ENCODE measurements around the gene PACS2. TPM values are rescaled to one million over a fixed set of nuclear protein-coding genes. Genes with fewer than 3 reads are reported as not detected.
A peak's percentile ranks its signal among the peaks of the same experiment; 100 is the strongest.

The PACS2 gene
- total RNA-seq (80.1 and 86.3 TPM in 2 replicates), polyA plus RNA-seq (52.6 and 52.7 TPM in 2 replicates), polyA minus RNA-seq (36.0 and 66.4 TPM in 2 replicates), Bru-seq, nascent RNA (percentile 50 among the genes with signal in this experiment), BruChase-seq, experiment 1, labeled RNA remaining after a 6-hour chase (percentile 71 among the genes with signal in this experiment), BruChase-seq, experiment 2, labeled RNA remaining after a 2-hour chase (percentile 63 among the genes with signal in this experiment)
- 31.1 and 47.8 TPM in 2 replicates for polyA plus RNA-seq (2011; cell fraction: cytosol; rRNA removed)
- 192 and 247 TPM in 2 replicates for polyA plus RNA-seq (2011; cell fraction: nucleus; rRNA removed)
- polyA plus RNA-seq (2012), result 36.5 and 56.0 TPM in 2 replicates
- polyA minus RNA-seq (2011; cell fraction: cytosol; rRNA and poly(A)+ RNA removed), result 14.6 TPM
- 53.1 and 93.3 TPM in 2 replicates for polyA minus RNA-seq (2011; cell fraction: nucleus; rRNA and poly(A)+ RNA removed)
- long read RNA-seq, transcript PACS2-201 (24 exons, 3,708 nt), result major isoform, 69 of 154 reads
- long read RNA-seq, partial matches to known transcripts, result 33 of 154 reads
- long read RNA-seq, other reads (novel, unspliced or antisense), result 51 of 154 reads

DNA sequence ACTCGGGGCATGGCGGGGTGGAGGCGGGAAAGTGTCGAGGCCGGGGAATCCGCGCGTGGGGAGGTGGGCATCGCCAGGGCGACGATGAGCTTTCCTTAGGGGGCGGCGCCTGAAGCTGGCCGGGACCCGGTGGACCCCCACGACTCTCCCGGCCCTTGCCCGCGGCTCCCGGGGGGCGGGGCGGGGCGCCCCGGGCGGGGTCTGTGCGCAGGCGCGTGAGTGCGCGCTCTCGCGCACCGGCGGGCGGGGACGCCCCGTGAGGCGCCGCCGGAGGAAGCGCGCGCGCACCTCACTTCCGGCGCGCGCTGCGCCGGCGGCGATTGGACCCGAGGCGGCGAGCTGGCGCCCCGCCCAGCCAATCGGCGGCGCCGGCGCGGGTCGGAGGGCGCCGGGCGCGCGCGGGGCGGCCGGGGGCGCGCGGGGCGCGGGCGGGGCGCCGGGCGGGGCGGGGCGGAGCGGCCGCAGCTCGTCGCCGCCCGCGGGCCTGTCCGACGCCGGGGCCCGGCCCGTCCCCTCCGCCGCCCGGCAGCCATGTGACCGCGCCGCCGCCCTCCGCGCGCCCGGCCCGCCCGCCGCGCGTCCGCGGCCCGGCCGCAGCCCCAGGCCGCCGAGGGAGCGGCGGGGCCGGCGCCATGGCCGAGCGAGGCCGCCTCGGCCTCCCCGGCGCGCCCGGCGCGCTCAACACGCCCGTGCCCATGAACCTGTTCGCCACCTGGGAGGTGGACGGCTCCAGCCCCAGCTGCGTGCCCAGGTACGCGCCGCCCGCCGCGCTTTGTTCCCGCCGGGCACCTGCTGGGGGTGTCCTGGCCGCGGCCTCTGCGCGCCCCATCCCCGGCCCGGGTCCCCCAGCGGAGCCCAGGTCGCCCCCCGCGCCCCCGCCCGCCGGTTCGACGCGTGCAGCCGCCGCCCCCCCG is at the start of gene PACS2:
TSS of gene PACS2 (plus strand) at position 462 of the 914 bp plus-strand sequence. CDS start at position 633, 171 bp downstream.
- no peaks in the 10 kb centered on the region for H4K20me1 ChIP-seq (replicated peaks; ENCODE audit: control insufficient read depth, extremely low read depth, insufficient read depth, low read length)
- FAIRE-seq, result no peak
- no peak within 1 kb of the TSS for H3K27ac ChIP-seq (ENCODE audit: insufficient read depth, low read depth, low read length)
- H3K27me3 ChIP-seq (ENCODE audit: control insufficient read depth in 2 of 2, insufficient read depth in 2 of 2, low read length in 2 of 2), result no peaks in the 10 kb centered on the region
- no peak within 1 kb of the TSS for H3K9ac ChIP-seq (replicated peaks; ENCODE audit: extremely low read depth, insufficient read depth, low read length)
- dilution Hi-C loops (cut with MboI; ENCODE audit: extremely low pct_ligation_motif_present, low sequenced_read_pairs) (no loop called here), intact Hi-C loops (cut with micrococcal nuclease) (no loop called here)
- peaks cover 8% of the 10 kb centered on the region for H3K4me1 ChIP-seq (ENCODE audit: control insufficient read depth, extremely low read depth, insufficient read depth, low read length)
- BruUV-seq (replicated peaks), result no TSS peak
- H3K36me3 ChIP-seq (ENCODE audit: control insufficient read depth in 2 of 2, extremely low read depth in 1 of 2, insufficient read depth in 2 of 2, low read length in 2 of 2), result no peaks in the 10 kb centered on the region
- peak within 1 kb of the TSS; percentile 3 to 61 (median 49) for H3K4me3 ChIP-seq (replicated peaks in 1 of 3; ENCODE audit: insufficient read depth in 1 of 3, low read depth in 1 of 3, low read length in 3 of 3)
- no peaks in the 10 kb centered on the region for H3K9me1 ChIP-seq (replicated peaks; ENCODE audit: control insufficient read depth, extremely low read depth, insufficient read depth, low read length)
- no peaks in the 10 kb centered on the region for H3K9me3 ChIP-seq (replicated peaks; ENCODE audit: control insufficient read depth, insufficient read depth, low read length)
- POLR2A ChIA-PET, result interaction anchor here (1.1 kb wide), 1 partner anchor 14 kb away, joined by 3 read pairs; the partner anchor contains the start of gene BRF1
- peak; percentile 58 for DNase-seq (ENCODE audit: low read depth, low spot score)
- H2AFZ ChIP-seq (ENCODE audit: low read depth, low read length), result peak within 1 kb of the TSS; percentile 72
- H3K4me2 ChIP-seq (ENCODE audit: insufficient read depth, low read length), result peak within 1 kb of the TSS; percentile 32
- CTCF ChIA-PET, result interaction anchor here (0.7 to 1.8 kb wide), 8 partner anchors 14 to 176 kb away, joined by 3 to 9 read pairs (median 4); partner anchors contain the start of genes BRF1 and JAG2
- TF ChIP-seq FOS (IDR thresholded peaks at IDR 0.05; ENCODE audit: borderline replicate concordance, insufficient read depth, low read length) (no peak), POLR2AphosphoS5 (IDR thresholded peaks at IDR 0.05; ENCODE audit: insufficient read depth, low read depth, low read length) (no peak), JUN (IDR thresholded peaks at IDR 0.05; ENCODE audit: borderline replicate concordance, insufficient read depth, insufficient read length, low read depth) (no peak), GATA2 (IDR thresholded peaks at IDR 0.05; ENCODE audit: insufficient read depth, insufficient read length, low read depth, low read length) (no peak)
- TF ChIP-seq, protein P1, sequence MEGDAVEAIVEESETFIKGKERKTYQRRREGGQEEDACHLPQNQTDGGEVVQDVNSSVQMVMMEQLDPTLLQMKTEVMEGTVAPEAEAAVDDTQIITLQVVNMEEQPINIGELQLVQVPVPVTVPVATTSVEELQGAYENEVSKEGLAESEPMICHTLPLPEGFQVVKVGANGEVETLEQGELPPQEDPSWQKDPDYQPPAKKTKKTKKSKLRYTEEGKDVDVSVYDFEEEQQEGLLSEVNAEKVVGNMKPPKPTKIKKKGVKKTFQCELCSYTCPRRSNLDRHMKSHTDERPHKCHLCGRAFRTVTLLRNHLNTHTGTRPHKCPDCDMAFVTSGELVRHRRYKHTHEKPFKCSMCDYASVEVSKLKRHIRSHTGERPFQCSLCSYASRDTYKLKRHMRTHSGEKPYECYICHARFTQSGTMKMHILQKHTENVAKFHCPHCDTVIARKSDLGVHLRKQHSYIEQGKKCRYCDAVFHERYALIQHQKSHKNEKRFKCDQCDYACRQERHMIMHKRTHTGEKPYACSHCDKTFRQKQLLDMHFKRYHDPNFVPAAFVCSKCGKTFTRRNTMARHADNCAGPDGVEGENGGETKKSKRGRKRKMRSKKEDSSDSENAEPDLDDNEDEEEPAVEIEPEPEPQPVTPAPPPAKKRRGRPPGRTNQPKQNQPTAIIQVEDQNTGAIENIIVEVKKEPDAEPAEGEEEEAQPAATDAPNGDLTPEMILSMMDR (IDR thresholded peaks at IDR 0.05; ENCODE audit: extremely low read depth in 1 of 2, insufficient read depth in 1 of 2, low read depth in 1 of 2, low read length in 2 of 2), result no peak
- TF ChIP-seq, protein P2, sequence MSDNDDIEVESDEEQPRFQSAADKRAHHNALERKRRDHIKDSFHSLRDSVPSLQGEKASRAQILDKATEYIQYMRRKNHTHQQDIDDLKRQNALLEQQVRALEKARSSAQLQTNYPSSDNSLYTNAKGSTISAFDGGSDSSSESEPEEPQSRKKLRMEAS (IDR thresholded peaks at IDR 0.05; ENCODE audit: insufficient read depth, insufficient read length), result no peak
- peaks cover 3% of the 10 kb centered on the region for H3K79me2 ChIP-seq (ENCODE audit: control insufficient read depth, insufficient read depth, low read length)
